BJ (cell line): ENCODE results near the gene NHLRC4. TPM values are rescaled to one million over a fixed set of nuclear protein-coding genes. Genes with fewer than 3 reads are reported as not detected.
A peak's percentile ranks its signal among the peaks of the same experiment; 100 is the strongest.

ENCODE experiments used
- CTCF ChIA-PET: fragments of 350-600 bp; formaldehyde crosslinking; extraction: SDS; loops from one replicate; lab custom pipeline; 2021; ENCODE audit warnings: antibody characterized with exemption, inconsistent platforms; lab: Yijun Ruan, JAX
- POLR2A ChIA-PET: fragments of 300-600 bp; sonication (Branson Sonifier 250); formaldehyde crosslinking; extraction: SDS; loops from one replicate; lab custom pipeline; 2021; ENCODE audit warnings: antibody characterized with exemption; lab: Charles Lee
- DNase-seq: peaks from one replicate; pipeline ENCODE4 v3.0.0-alpha.2; 2011; ENCODE audit warnings: low read depth
- H3K27me3 ChIP-seq: 2 replicates; pipeline ENCODE4 v1.6.0; 2011; ENCODE audit warnings: low read length; ENCODE audit not compliant: control insufficient read depth, insufficient read depth
- H3K36me3 ChIP-seq: 2 replicates; pipeline ENCODE4 v1.5.1; 2011; ENCODE audit warnings: low read length; ENCODE audit not compliant: control insufficient read depth, insufficient read depth
- H3K4me3 ChIP-seq: 2 replicates; pipeline ENCODE4 v1.5.1; 2011; ENCODE audit warnings: low read depth, mild to moderate bottlenecking, control low read depth, low read length
- CTCF ChIP-seq: IDR thresholded peaks from 2 replicates; pipeline ENCODE4 v1.5.1; 2011; ENCODE audit warnings: low read depth, mild to moderate bottlenecking, control low read depth, inconsistent platforms, low read length, moderate library complexity; ENCODE audit not compliant: insufficient read depth
- polyA plus RNA-seq: library from polyadenylated mRNA; depleted of rRNA; stranded (reverse); fragments of >200 nt; gene quantifications from 2 replicates; pipeline ENCODE4 v1.2.3, GENCODE V29; 2011

Gene NHLRC4
- polyA plus RNA-seq, 1 experiment, result 0.66 TPM

GRCh38 chr16:598823-599739 is 32.3 kb downstream of the NHLRC4 start:
- TF ChIP-seq CTCF, result no peak
- peaks cover 8% of the 10 kb centered on the region for H3K36me3 ChIP-seq
- DNase-seq, result no peak
- ChIA-PET POLR2A (no interaction called here), CTCF (interaction anchor here (1.8 kb wide), 1 partner anchor 23 kb away, joined by 5 read pairs; no protein-coding TSS in a partner anchor)
- no peaks in the 10 kb centered on the region for H3K27me3 ChIP-seq
- H3K4me3 ChIP-seq, result no peak overlapping the region

- no peak for DNase-seq
- Histone ChIP-seq H3K27me3 (no peaks in the 10 kb centered on the region), H3K4me3 (no peak overlapping the region), H3K36me3 (peaks cover 6% of the 10 kb centered on the region)
- POLR2A ChIA-PET, result no interaction called here
- CTCF ChIA-PET, result interaction anchor here (0.6 to 1.8 kb wide), 4 partner anchors 22 to 101 kb away, joined by 3 to 5 read pairs (median 3); no protein-coding TSS in a partner anchor
- TF ChIP-seq CTCF, result 0 out of 2 replicates have a peak, but pooled peaks have one; percentile 19
Observed at GRCh38 chr16:600781-601180, 34.0 kb downstream of the NHLRC4 start.

GRCh38 chr16:603933-604332 is 37.1 kb downstream of the NHLRC4 start:
- ChIA-PET CTCF (no interaction called here), POLR2A (no interaction called here)
- no peak for DNase-seq
- TF ChIP-seq CTCF, result no peak
- Histone ChIP-seq H3K27me3 (no peaks in the 10 kb centered on the region), H3K36me3 (peaks cover 4% of the 10 kb centered on the region), H3K4me3 (no peak overlapping the region)

GRCh38 chr16:606656-607307 is 40.0 kb downstream of the NHLRC4 start:
- POLR2A ChIA-PET, result no interaction called here
- CTCF ChIA-PET, result no interaction called here
- no peak for DNase-seq
- H3K36me3 ChIP-seq, result peaks cover 1% of the 10 kb centered on the region; the same call in 1 of the 2 replicates
- H3K4me3 ChIP-seq, result no peak overlapping the region
- no peak for TF ChIP-seq CTCF
- no peaks in the 10 kb centered on the region for H3K27me3 ChIP-seq

- no peak for DNase-seq
- peaks cover 1% of the 10 kb centered on the region; the same call in 1 of the 2 replicates for H3K36me3 ChIP-seq
- TF ChIP-seq CTCF, result no peak
- ChIA-PET POLR2A (no interaction called here), CTCF (no interaction called here)
- no peaks in the 10 kb centered on the region for H3K27me3 ChIP-seq
- H3K4me3 ChIP-seq, result no peak overlapping the region
Observed at GRCh38 chr16:608019-608418, 41.2 kb downstream of the NHLRC4 start.
